Endothelial cell of umbilical vein (primary cell): Measurements from ENCODE around the gene GRM8.
"Not testable (repeated sequence)": the region's sequence is repeated elsewhere in the genome, so short reads cannot be mapped to it uniquely, and the experiment has no call there.

ENCODE experiments used
- CTCF ChIP-seq, 2 donors: IDR thresholded peaks; 1 replicate in 1 of 2; 2 replicates in 1 of 2; pipeline ENCODE4 v1.5.1; 2011; ENCODE audit warnings: low read length in 2 of 2, mild to moderate bottlenecking in 2 of 2, moderate library complexity in 2 of 2, control low read depth in 1 of 2, inconsistent platforms in 1 of 2, low read depth in 1 of 2; ENCODE audit not compliant: insufficient read depth in 1 of 2; ENCODE audit errors: extremely low read depth in 1 of 2
- FOS ChIP-seq: IDR thresholded peaks from 2 replicates; pipeline ENCODE4 v1.6.1; 2011; ENCODE audit warnings: mild to moderate bottlenecking, low read length, moderate library complexity, borderline replicate concordance; ENCODE audit not compliant: insufficient read depth
- JUN ChIP-seq: IDR thresholded peaks from 2 replicates; pipeline ENCODE4 v1.6.1; 2011; ENCODE audit warnings: borderline replicate concordance, low read depth; ENCODE audit not compliant: insufficient read length, insufficient read depth
- POLR2A ChIP-seq: IDR thresholded peaks from 2 replicates; pipeline ENCODE4 v1.6.1; 2012; ENCODE audit warnings: low read depth, mild to moderate bottlenecking, control low read depth, low read length
- POLR2AphosphoS5 ChIP-seq: IDR thresholded peaks from 2 replicates; pipeline ENCODE4 v1.6.1; 2012; ENCODE audit warnings: low read depth, mild to moderate bottlenecking, control low read depth, low read length, moderate library complexity; ENCODE audit not compliant: insufficient read depth

GRCh38 chr7:126908564-126908963 is 344.2 kb downstream of the GRM8 start:
- TF ChIP-seq CTCF (IDR thresholded peaks at IDR 0.05; ENCODE audit: extremely low read depth in 1 of 2, insufficient read depth in 1 of 2, low read depth in 1 of 2, low read length in 2 of 2); POLR2A; FOS; JUN; POLR2AphosphoS5: not testable (repeated sequence)
